ENCODE measurements around the gene NHLRC1. TPM values are rescaled to one million over a fixed set of nuclear protein-coding genes. Genes with fewer than 3 reads are reported as not detected.

Gene NHLRC1
- total and polyA plus RNA-seq, 2 of the 8 experiments (the other 6 are each of a cell fraction or from before 2014, with no cell fraction given) = 0.57 to 0.58 TPM

- Histone ChIP-seq H3K79me2 (ENCODE audit: control insufficient read depth in 1 of 2, insufficient read depth in 2 of 2, low read length in 2 of 2) (no peaks in the 10 kb centered on the region), H3K23me2 (ENCODE audit: low read depth, low read length) (no peaks in the 10 kb centered on the region), H2BK120ac (replicated peaks; ENCODE audit: low read depth, low read length) (no peak overlapping the region), H2BK15ac (ENCODE audit: low read length) (no peak overlapping the region), H3K56ac (replicated peaks; ENCODE audit: insufficient read length, low read depth, low read length) (no peak overlapping the region), H2AK5ac (ENCODE audit: low read depth, low read length) (no peak overlapping the region), H3K79me1 (ENCODE audit: low read depth, low read length) (no peaks in the 10 kb centered on the region), H3K27ac (ENCODE audit: low read depth, low read length) (no peak overlapping the region), H2AFZ (ENCODE audit: low read length) (no peak overlapping the region), H2BK12ac (ENCODE audit: low read depth, low read length) (no peak overlapping the region), H2BK20ac (ENCODE audit: low read length) (no peak overlapping the region), H2BK5ac (ENCODE audit: low read depth, low read length) (no peak overlapping the region), H4K5ac (ENCODE audit: insufficient read length, low read depth, low read length) (no peak overlapping the region), H3K14ac (ENCODE audit: insufficient read length) (no peak overlapping the region), H4K8ac (ENCODE audit: extremely low read depth, insufficient read depth, low read length) (no peak overlapping the region), H3K23ac (ENCODE audit: insufficient read length) (no peak overlapping the region), H3K27me3 (replicated peaks in 1 of 4; ENCODE audit: control insufficient read depth in 3 of 4, extremely low read depth in 1 of 4, insufficient read depth in 3 of 4, low read length in 3 of 4) (no peaks in the 10 kb centered on the region), H3K4me3 (ENCODE audit: extremely low read depth in 1 of 4, insufficient read depth in 2 of 4, low read depth in 3 of 4, low read length in 4 of 4) (no peak overlapping the region), H3K4ac (replicated peaks; ENCODE audit: insufficient read length, low read depth, low read length) (no peak overlapping the region), H4K91ac (replicated peaks; ENCODE audit: insufficient read length, low read length) (no peak overlapping the region), H3K4me2 (ENCODE audit: insufficient read depth in 1 of 2, low read depth in 2 of 2, low read length in 2 of 2) (no peak overlapping the region), H3K9ac (replicated peaks in 1 of 4; ENCODE audit: extremely low read depth in 1 of 4, low read depth in 3 of 4, low read length in 3 of 4) (no peak overlapping the region), H4K20me1 (replicated peaks in 1 of 2; ENCODE audit: control insufficient read depth in 1 of 2, insufficient read depth in 2 of 2, low read length in 2 of 2) (no peaks in the 10 kb centered on the region), H3K18ac (ENCODE audit: extremely low read depth, low read length) (no peak overlapping the region), H3K4me1 (replicated peaks in 1 of 4; ENCODE audit: control insufficient read depth in 3 of 4, insufficient read depth in 4 of 4, low read length in 3 of 4) (no peaks in the 10 kb centered on the region), H3K36me3 (ENCODE audit: control insufficient read depth in 2 of 4, insufficient read depth in 4 of 4, low read length in 3 of 4) (no peaks in the 10 kb centered on the region), H3K9me3 (ENCODE audit: insufficient read depth in 2 of 2, low read depth in 1 of 2, low read length in 1 of 2) (no peaks in the 10 kb centered on the region)
- POLR2A ChIA-PET (ENCODE audit: partially characterized antibody) = interaction anchor here (1.2 kb wide), 1 partner anchor 11 kb away, joined by 4 read pairs; no protein-coding TSS in a partner anchor
- WGBS, 2 experiments (ENCODE audit: extremely low coverage in 1 of 2, insufficient coverage in 1 of 2, insufficient read length in 1 of 2, insufficient replicate concordance in 2 of 2, low coverage in 1 of 2, low lambda C conversion rate in 2 of 2, missing lambda C conversion rate in 1 of 2) = 78% methylated on average over 2 of the region's 2 CpGs; no CpG with 5 or more reads in 1 of the 2 experiments
- DNase-seq (ENCODE audit: low read depth in 1 of 2, low spot score in 2 of 2) (no peak), FAIRE-seq (no peak)
- CTCF ChIA-PET (ENCODE audit: partially characterized antibody) = interaction anchor here (0.5 to 1.3 kb wide), 6 partner anchors 8 to 875 kb away, joined by 3 to 8 read pairs (median 3); no protein-coding TSS in a partner anchor
- TF ChIP-seq NRF1 (IDR thresholded peaks at IDR 0.05; ENCODE audit: low read depth, low read length) (no peak), TAF1 (IDR thresholded peaks at IDR 0.05; ENCODE audit: low read depth, low read length) (no peak), CHD2 (IDR thresholded peaks at IDR 0.05; ENCODE audit: low read length) (no peak), CBX5 (IDR thresholded peaks at IDR 0.05; ENCODE audit: low read depth, low read length) (no peak), CEBPB (IDR thresholded peaks at IDR 0.05; ENCODE audit: low read depth, low read length) (no peak), SP1 (IDR thresholded peaks at IDR 0.05; ENCODE audit: low read depth, low read length) (no peak), SP2 (IDR thresholded peaks at IDR 0.05; ENCODE audit: low read length) (no peak), E2F6 (IDR thresholded peaks at IDR 0.05) (no peak), PHF8 (conservative IDR thresholded peaks at IDR 0.05; ENCODE audit: low read depth, low read length) (no peak), SIN3A (conservative IDR thresholded peaks at IDR 0.05 in 1 of 2, IDR thresholded peaks at IDR 0.05 in 1 of 2; ENCODE audit: low read depth in 1 of 2, low read length in 2 of 2) (no peak), KDM1A (IDR thresholded peaks at IDR 0.05; ENCODE audit: borderline replicate concordance, low read length) (no peak), POLR2AphosphoS5 (IDR thresholded peaks at IDR 0.05; ENCODE audit: low read depth, low read length) (no peak), JUN (IDR thresholded peaks at IDR 0.05; ENCODE audit: low read depth, low read length) (no peak)
Measured at GRCh38 chr6:18099511-18099910, 23.0 kb downstream of the NHLRC1 start.
